Bronchial epithelial cell (primary cell): Measurements from ENCODE around the gene CTNNA2. TPM values are rescaled to one million over a fixed set of nuclear protein-coding genes. Genes with fewer than 3 reads are reported as not detected.

Source experiments
- DNase-seq: peaks from one replicate; pipeline ENCODE4 v3.0.0-alpha.2; 2010; ENCODE audit warnings: low read depth
- FAIRE-seq: peaks from 2 replicates; lab custom pipeline; 2011; peaks lifted over from hg19 to GRCh38; lab: Jason Lieb, UNC
- H3K27me3 ChIP-seq: 2 replicates; pipeline ENCODE4 v1.5.1; 2011; ENCODE audit warnings: low read length; ENCODE audit not compliant: control insufficient read depth, insufficient read depth
- H3K36me3 ChIP-seq: 2 replicates; pipeline ENCODE4 v1.5.1; 2011; ENCODE audit warnings: low read length; ENCODE audit not compliant: control insufficient read depth, insufficient read depth
- H3K4me3 ChIP-seq: 2 replicates; pipeline ENCODE4 v1.5.1; 2011; ENCODE audit warnings: mild to moderate bottlenecking, low read depth, low read length, control low read depth
- total RNA-seq: library from RNA; depleted of rRNA; stranded (reverse); fragments of >200 nt; gene quantifications from 2 replicates; pipeline ENCODE4 v1.2.1, GENCODE V29; 2014
- TF ChIP-seq, protein P1 (sequence below): IDR thresholded peaks from 2 replicates; pipeline ENCODE4 v1.5.1; 2011; ENCODE audit warnings: mild to moderate bottlenecking, moderate library complexity, low read length, control low read depth, inconsistent platforms; ENCODE audit not compliant: insufficient read depth, severe bottlenecking

CTNNA2 gene
- total RNA-seq, 1 donor from 2014 or later: not detected

DNA sequence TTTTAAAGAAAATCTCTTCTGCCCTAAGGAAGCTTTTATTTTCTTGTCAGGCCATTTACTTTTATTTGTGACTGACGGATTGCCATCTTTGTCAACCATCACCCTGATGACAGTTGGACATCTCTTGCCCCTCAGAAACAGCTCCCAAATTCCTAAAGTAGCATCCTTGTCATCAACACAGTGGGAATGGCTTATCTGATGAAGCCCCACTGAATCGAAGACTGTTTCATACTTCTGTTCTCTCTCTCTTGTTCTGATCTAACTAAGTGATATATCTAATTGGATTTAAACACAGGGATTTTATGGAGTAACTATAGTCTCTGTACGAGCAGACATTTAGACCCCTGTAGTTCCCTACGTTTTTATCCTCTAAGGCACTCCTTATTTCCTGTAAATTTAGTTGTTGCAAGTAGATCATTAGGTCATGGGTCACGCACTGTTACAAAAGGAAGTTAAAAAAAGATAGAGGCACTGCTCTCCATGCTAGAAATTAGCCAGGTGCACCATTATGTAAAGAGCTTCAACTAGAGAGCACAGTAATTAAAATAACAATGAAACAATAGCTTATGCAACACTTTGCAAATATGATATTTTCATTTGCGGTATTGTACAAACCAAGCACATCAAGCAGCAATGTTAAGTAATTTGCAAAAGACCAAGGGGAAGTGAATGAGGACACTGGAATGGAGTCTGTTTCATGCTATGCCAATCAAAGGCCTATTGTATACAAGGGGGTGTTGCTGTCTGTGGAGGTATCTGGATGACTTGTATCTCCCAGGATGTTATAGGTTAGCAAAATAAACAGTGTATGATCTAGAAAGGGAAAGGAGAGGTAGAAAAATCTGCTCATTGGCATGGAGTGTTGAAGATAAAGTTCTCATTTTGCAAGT, 507.0 kb downstream of the CTNNA2 start:
- H3K4me3 ChIP-seq: no peak overlapping the region
- no peak for FAIRE-seq
- TF ChIP-seq, protein P1, sequence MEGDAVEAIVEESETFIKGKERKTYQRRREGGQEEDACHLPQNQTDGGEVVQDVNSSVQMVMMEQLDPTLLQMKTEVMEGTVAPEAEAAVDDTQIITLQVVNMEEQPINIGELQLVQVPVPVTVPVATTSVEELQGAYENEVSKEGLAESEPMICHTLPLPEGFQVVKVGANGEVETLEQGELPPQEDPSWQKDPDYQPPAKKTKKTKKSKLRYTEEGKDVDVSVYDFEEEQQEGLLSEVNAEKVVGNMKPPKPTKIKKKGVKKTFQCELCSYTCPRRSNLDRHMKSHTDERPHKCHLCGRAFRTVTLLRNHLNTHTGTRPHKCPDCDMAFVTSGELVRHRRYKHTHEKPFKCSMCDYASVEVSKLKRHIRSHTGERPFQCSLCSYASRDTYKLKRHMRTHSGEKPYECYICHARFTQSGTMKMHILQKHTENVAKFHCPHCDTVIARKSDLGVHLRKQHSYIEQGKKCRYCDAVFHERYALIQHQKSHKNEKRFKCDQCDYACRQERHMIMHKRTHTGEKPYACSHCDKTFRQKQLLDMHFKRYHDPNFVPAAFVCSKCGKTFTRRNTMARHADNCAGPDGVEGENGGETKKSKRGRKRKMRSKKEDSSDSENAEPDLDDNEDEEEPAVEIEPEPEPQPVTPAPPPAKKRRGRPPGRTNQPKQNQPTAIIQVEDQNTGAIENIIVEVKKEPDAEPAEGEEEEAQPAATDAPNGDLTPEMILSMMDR: no peak
- no peak for DNase-seq
- no peaks in the 10 kb centered on the region for H3K27me3 ChIP-seq
- no peaks in the 10 kb centered on the region for H3K36me3 ChIP-seq

DNA sequence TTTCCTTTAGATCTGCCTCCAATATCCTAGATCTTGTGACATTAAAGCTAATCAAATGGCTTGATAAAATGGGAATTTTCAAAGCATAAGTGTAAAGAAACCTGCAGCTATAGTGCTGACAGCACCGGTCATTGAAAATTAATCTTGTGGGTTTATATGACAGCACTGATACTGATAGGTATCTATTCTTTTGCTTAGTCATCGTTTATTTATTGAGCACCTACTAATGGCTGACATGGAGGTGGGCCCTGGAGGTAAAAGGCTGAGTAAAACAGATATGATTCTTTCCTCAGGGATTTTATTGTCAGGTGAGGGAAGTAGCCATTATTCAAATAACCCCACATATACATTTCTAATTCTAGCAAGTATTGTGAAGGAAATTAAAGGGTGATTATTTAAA, 509.2 kb downstream of the CTNNA2 start:
- FAIRE-seq (no peak), DNase-seq (no peak)
- no peaks in the 10 kb centered on the region for H3K36me3 ChIP-seq

DNA sequence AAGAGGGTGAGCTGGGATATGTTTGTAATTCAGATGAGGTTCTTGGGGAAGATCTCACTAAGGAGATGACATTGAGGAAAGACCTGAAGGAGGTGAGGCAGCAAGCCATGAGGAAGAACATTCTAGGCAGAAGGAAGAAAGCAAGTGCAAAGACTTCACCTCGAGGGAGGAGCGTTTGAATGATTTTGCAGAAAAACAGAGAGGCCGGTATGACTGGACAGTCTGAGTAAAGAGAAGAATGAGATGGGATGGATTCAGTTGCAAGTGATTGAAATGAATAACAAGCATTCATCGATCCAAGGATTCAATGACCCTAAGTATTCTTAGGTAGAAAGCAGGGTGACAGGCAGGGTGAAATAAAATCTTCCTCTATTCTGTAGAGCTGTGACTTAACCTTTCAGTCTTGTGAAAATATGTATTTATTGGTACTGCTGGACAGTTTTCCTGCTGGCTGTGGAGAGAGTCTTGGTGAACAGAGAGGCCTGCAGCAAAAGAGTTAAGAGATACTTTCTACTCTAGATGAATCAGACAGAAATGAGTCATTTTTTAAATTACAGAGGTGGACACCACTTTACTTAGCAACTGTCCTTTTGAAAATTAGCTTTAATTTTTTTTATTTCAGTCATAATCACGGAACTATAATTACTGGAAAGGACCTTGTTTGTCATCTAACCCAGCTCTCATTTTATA, 513.3 kb downstream of the CTNNA2 start:
- FAIRE-seq (no peak), DNase-seq (no peak)
- TF ChIP-seq, protein P1: no peak
- no peaks in the 10 kb centered on the region for H3K27me3 ChIP-seq
- H3K4me3 ChIP-seq: no peak overlapping the region
- no peaks in the 10 kb centered on the region for H3K36me3 ChIP-seq

More for the DNA sequence above, 509.2 kb downstream of the CTNNA2 start:
- Histone ChIP-seq H3K27me3 (no peaks in the 10 kb centered on the region), H3K4me3 (no peak overlapping the region)
- TF ChIP-seq, protein P1: no peak

DNA sequence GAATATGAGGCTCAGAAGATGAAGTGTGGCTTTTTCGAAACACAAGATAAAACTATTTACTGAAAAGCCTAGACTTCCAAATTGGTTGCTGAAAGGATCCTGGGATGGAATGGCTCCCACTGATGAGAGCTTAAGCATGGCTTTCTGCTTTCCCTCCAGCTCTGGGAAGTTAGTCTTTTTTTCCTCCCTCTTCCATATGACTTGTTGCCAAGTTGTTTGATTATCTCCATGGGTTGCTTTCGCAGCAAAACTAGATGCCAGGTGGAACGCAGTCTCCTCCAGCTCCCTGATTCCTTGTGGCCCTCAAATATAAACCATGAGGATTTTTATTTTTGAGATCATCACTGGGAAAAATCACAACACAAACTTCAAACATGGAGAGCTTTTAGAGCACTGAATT, 515.2 kb downstream of the CTNNA2 start:
- no peaks in the 10 kb centered on the region for H3K36me3 ChIP-seq
- H3K27me3 ChIP-seq: no peaks in the 10 kb centered on the region
- DNase-seq: no peak
- TF ChIP-seq, protein P1: no peak
- no peak overlapping the region for H3K4me3 ChIP-seq
- FAIRE-seq: no peak

DNA sequence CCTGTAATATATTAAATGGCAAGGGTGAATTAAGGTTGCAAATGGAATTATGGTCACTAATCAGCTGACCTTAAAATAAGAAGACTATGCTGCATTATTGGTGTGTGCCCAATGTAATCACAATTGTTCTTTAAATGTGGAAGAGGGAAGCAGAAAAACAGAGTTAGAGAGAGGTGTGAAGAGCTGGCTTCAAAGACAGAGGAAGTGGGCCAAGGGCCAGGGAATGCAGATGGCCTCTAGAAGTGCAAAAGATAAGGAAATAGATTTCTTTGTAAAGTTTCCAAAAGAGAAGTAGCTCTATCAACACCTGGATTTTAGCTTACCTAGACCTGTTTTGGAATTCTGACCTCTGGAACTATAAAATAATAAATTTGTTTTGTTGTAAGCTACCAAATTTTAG, 515.7 kb downstream of the CTNNA2 start:
- no peak for FAIRE-seq
- Histone ChIP-seq H3K36me3 (no peaks in the 10 kb centered on the region), H3K4me3 (no peak overlapping the region), H3K27me3 (no peaks in the 10 kb centered on the region)
- no peak for DNase-seq
- TF ChIP-seq, protein P1: no peak
